ENCODE results near the gene RABEP1.
"Not testable (repeated sequence)": the region's sequence is repeated elsewhere in the genome, so short reads cannot be mapped to it uniquely, and the experiment has no call there.

Gene RABEP1

DNA sequence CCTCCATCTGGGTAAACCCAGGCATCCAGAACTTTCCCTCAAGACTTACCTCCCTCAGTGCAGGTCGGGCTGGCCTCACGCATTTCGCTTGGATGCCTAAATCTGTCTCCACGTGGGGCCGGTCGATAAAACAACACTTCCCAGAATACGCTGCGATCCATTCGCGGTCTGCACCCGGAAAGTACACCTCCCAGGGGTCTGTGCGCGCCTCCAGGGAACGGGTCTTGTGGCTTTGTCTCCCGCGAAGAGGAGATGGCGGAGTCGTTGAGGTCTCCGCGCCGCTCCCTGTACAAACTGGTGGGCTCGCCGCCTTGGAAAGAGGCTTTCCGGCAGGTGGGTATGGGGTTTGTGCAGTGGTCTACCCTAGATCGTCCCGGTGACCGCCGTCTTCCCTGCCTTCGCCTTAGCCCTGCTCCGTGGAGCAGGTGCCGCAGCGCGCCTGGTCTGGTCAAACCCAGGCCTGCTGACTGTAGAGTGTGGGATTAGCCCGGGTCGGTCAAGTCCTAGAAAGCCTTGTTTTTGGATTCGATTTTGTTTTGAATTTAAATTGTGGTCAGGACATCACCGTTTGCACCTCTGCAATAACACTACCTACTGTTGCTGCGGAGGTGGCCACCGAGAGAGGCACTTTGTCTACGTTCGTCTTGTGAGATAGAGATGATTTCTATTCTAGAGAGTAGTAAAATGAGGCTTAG is 138.0 kb downstream of the RABEP1 start, which contains the start of gene RPAIN:
Gene RPAIN (plus strand): TSS at position 224 of the 695 bp plus-strand sequence. CDS start 29 bp downstream, at position 253.
- Histone ChIP-seq H3K27ac (ENCODE audit: low read depth, low read length) (peak within 1 kb of the TSS; percentile 93), H3K4me1 (ENCODE audit: control insufficient read depth in 1 of 2, insufficient read depth in 2 of 2, low read length in 2 of 2) (peaks cover 18 to 32% of the 10 kb centered on the region in 2 donors), H3K4me3 (ENCODE audit: low read depth in 1 of 2, low read length in 2 of 2) (peak within 1 kb of the TSS; percentile 90 to 91), H3K9me3 (ENCODE audit: control insufficient read depth in 1 of 2, low read length in 2 of 2) (no peaks in the 10 kb centered on the region), H3K9ac (ENCODE audit: low read depth in 1 of 2, low read length in 2 of 2) (peak within 1 kb of the TSS; percentile 82 to 98), H3K36me3 (ENCODE audit: control insufficient read depth in 1 of 2, insufficient read depth in 2 of 2, low read length in 2 of 2) (peaks cover 13 to 38% of the 10 kb centered on the region in 2 donors), H3K27me3 (ENCODE audit: control insufficient read depth in 1 of 2, insufficient read depth in 2 of 2, low read length in 2 of 2) (no peaks in the 10 kb centered on the region)

DNA sequence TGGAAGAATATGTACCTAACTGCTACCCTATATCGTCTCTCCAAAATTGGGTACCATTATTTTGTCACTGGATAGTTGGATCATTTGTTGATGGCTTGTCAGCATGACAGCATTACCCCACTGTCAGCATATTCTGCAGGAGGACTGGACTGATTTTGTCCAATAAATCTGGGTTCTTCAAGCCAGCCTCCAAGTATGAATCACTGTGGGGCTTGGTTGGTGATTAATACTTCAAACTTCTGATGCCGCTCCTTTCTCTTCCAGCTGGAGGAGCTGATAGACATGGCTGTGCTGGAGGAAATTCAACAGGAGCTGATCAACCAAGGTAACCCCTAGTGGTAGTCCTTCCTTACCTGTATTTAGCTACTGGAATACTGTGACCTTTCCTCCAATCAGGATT is 140.4 kb downstream of the RABEP1 start:
- H3K9me3 ChIP-seq (ENCODE audit: control insufficient read depth in 1 of 2, low read length in 2 of 2), result no peaks in the 10 kb centered on the region
- no peaks in the 10 kb centered on the region for H3K27me3 ChIP-seq (ENCODE audit: control insufficient read depth in 1 of 2, insufficient read depth in 2 of 2, low read length in 2 of 2)
- H3K27ac ChIP-seq (ENCODE audit: low read depth, low read length), result no peak overlapping the region
- H3K9ac ChIP-seq (ENCODE audit: low read depth in 1 of 2, low read length in 2 of 2), result no peak overlapping the region
- peaks cover 10 to 17% of the 10 kb centered on the region in 2 donors for H3K4me1 ChIP-seq (ENCODE audit: control insufficient read depth in 1 of 2, insufficient read depth in 2 of 2, low read length in 2 of 2)
- no peak overlapping the region for H3K4me3 ChIP-seq (ENCODE audit: low read depth in 1 of 2, low read length in 2 of 2)
- H3K36me3 ChIP-seq (ENCODE audit: control insufficient read depth in 1 of 2, insufficient read depth in 2 of 2, low read length in 2 of 2), result peaks cover 17 to 54% of the 10 kb centered on the region in 2 donors

DNA sequence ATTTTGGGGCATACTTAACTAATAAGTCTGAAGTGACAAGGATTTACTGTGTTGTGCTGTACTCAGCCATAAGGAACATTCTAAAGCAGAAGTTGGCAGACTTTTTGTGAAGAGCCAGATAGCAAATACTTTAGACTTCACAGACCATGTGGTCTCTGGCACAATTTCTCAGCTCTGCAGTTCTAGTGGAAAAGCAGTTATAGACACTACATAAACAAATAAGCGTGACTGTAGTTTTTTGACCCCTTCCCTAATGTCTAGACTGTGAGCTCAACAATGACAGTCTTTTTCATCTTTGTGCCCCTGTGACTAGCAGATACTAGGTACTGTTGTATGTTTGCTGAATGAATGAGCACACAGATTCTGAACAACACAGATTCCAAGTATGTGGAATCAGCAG is 142.8 kb downstream of the RABEP1 start:
- no peaks in the 10 kb centered on the region for H3K27me3 ChIP-seq (ENCODE audit: control insufficient read depth in 1 of 2, insufficient read depth in 2 of 2, low read length in 2 of 2)
- peaks cover 32 to 77% of the 10 kb centered on the region in 2 donors for H3K36me3 ChIP-seq (ENCODE audit: control insufficient read depth in 1 of 2, insufficient read depth in 2 of 2, low read length in 2 of 2)

DNA sequence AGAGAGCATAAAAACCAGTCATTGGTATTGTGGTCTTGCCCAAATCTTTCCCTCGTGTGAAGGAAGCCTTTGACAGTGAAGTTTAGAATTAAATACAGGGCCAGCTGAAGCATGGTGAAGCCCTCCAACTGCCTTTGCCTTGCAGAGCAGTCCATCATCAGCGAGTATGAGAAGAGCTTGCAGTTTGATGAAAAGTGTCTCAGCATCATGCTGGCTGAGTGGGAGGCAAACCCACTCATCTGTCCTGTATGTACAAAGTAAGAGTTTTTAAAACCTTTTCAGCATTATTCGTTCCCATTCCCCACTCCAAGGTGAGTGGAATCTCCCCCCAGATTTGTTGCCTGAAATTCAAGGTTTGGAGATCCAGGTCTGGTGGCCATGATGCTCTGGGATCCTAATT is 143.7 kb downstream of the RABEP1 start:
- H3K27me3 ChIP-seq (ENCODE audit: control insufficient read depth in 1 of 2, insufficient read depth in 2 of 2, low read length in 2 of 2), result no peaks in the 10 kb centered on the region
- no peaks in the 10 kb centered on the region for H3K9me3 ChIP-seq (ENCODE audit: control insufficient read depth in 1 of 2, low read length in 2 of 2)
- H3K4me1 ChIP-seq (ENCODE audit: control insufficient read depth in 1 of 2, insufficient read depth in 2 of 2, low read length in 2 of 2), result peaks cover 6 to 8% of the 10 kb centered on the region in 2 donors
- H3K27ac ChIP-seq (ENCODE audit: low read depth, low read length), result no peak overlapping the region
- no peak overlapping the region for H3K4me3 ChIP-seq (ENCODE audit: low read depth in 1 of 2, low read length in 2 of 2)
- peaks cover 37 to 80% of the 10 kb centered on the region in 2 donors for H3K36me3 ChIP-seq (ENCODE audit: control insufficient read depth in 1 of 2, insufficient read depth in 2 of 2, low read length in 2 of 2)
- H3K9ac ChIP-seq (ENCODE audit: low read depth in 1 of 2, low read length in 2 of 2), result no peak overlapping the region

More for the DNA sequence above, 142.8 kb downstream of the RABEP1 start:
- no peaks in the 10 kb centered on the region for H3K9me3 ChIP-seq (ENCODE audit: control insufficient read depth in 1 of 2, low read length in 2 of 2)
- no peak overlapping the region for H3K27ac ChIP-seq (ENCODE audit: low read depth, low read length)
- H3K4me1 ChIP-seq (ENCODE audit: control insufficient read depth in 1 of 2, insufficient read depth in 2 of 2, low read length in 2 of 2), result peaks cover 10 to 11% of the 10 kb centered on the region in 2 donors
- H3K4me3 ChIP-seq (ENCODE audit: low read depth in 1 of 2, low read length in 2 of 2), result no peak overlapping the region
- no peak overlapping the region for H3K9ac ChIP-seq (ENCODE audit: low read depth in 1 of 2, low read length in 2 of 2)

DNA sequence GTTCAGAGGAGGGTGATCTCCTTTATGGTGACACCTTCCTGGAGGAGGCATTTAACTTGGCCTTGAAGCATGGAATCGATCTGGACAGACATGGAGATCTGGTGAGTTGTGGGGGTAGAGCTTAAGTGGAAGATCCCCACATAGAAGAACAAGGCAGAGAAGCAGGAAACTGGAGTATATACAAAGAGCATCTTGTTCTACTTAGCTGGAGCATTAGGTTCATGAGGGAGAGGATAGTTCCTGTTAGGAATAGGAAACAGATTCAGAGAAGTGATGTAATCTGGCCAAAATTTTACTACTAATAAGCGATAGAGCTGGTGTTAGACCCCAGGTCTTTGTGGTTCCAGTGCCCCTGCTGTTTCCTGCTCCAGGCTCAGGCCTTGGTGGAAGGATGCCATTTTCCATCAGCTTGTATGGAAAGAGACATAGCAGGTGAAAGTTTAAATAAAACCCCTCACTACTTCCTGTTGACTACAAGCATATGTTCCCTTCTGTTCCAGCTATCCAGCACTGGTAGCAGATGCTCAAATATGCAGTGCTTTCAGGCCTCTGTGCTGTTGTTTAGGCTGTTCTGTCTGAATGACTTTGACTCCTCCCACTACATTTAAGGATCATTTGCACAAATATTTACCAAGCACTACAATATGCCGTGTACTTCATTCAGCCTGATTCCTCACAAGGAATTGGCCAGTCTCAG is 147.3 kb downstream of the RABEP1 start:
- no peak overlapping the region for H3K4me3 ChIP-seq (ENCODE audit: low read depth in 1 of 2, low read length in 2 of 2)
- H3K9ac ChIP-seq (ENCODE audit: low read depth in 1 of 2, low read length in 2 of 2), result no peak overlapping the region
- H3K9me3 ChIP-seq (ENCODE audit: control insufficient read depth in 1 of 2, low read length in 2 of 2), result no peaks in the 10 kb centered on the region
- no peak overlapping the region for H3K27ac ChIP-seq (ENCODE audit: low read depth, low read length)
- H3K36me3 ChIP-seq (ENCODE audit: control insufficient read depth in 1 of 2, insufficient read depth in 2 of 2, low read length in 2 of 2), result peaks cover 59 to 88% of the 10 kb centered on the region in 2 donors
- H3K27me3 ChIP-seq (ENCODE audit: control insufficient read depth in 1 of 2, insufficient read depth in 2 of 2, low read length in 2 of 2), result no peaks in the 10 kb centered on the region
- H3K4me1 ChIP-seq (ENCODE audit: control insufficient read depth in 1 of 2, insufficient read depth in 2 of 2, low read length in 2 of 2), result no peaks in the 10 kb centered on the region

DNA sequence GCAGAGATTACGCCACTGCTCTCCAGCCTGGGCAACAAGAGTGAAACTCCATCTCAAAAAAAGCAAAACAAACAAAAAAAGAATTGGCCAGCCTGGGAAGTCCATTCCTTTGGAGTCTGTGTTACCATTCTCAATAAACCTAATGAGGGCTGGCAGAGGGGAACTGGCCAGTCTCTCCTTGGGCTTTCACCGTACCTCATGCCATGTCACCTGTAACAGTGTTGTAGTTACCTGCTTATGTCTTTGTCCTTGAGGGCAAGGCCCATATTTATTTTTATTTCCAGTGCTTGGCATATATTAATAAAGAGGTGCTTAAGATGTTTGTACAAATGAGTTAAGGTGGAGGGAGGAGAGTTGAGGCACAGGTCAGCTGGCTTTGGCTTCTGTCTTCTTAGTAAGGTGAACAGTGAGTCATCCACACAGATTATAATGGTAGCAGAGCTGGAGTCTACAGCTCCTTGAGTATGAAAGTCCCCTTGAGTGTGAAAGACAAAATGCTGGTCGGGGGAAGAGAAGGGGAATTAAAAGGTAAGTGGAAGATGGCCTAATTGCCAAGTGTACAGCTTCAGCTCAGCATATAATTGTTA is 148.4 kb downstream of the RABEP1 start:
- Histone ChIP-seq H3K4me3 (ENCODE audit: low read depth in 1 of 2, low read length in 2 of 2) (no peak overlapping the region), H3K27me3 (ENCODE audit: control insufficient read depth in 1 of 2, insufficient read depth in 2 of 2, low read length in 2 of 2) (no peaks in the 10 kb centered on the region), H3K9ac (ENCODE audit: low read depth in 1 of 2, low read length in 2 of 2) (no peak overlapping the region), H3K27ac (ENCODE audit: low read depth, low read length) (no peak overlapping the region), H3K4me1 (ENCODE audit: control insufficient read depth in 1 of 2, insufficient read depth in 2 of 2, low read length in 2 of 2) (no peaks in the 10 kb centered on the region), H3K9me3 (ENCODE audit: control insufficient read depth in 1 of 2, low read length in 2 of 2) (no peaks in the 10 kb centered on the region), H3K36me3 (ENCODE audit: control insufficient read depth in 1 of 2, insufficient read depth in 2 of 2, low read length in 2 of 2) (peaks cover 57 to 87% of the 10 kb centered on the region in 2 donors)

DNA sequence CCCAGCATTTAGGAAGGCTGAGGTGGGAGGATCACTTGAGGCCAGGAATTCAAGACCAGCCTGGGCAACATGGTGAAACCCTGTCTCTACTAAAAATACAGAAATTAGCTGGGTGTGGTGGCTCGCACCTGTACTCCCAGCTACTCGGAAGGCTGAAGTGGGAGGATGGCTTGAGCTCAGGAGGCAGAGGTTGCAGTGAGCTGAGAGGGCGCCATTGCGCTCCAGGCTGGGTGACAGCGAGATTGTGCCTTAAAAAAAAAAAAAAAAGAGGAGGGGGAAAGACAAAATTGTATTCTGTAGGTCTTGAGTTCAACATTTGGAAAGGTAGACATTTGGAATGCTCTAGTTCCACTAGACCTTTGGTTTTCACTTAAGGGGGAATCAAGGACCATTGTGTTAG is 149.2 kb downstream of the RABEP1 start:
- not testable (repeated sequence) for H3K9me3 ChIP-seq (ENCODE audit: control insufficient read depth in 1 of 2, low read length in 2 of 2); H3K4me3 ChIP-seq (ENCODE audit: low read depth in 1 of 2, low read length in 2 of 2); H3K4me1 ChIP-seq (ENCODE audit: control insufficient read depth in 1 of 2, insufficient read depth in 2 of 2, low read length in 2 of 2); H3K27ac ChIP-seq (ENCODE audit: low read depth, low read length); H3K27me3 ChIP-seq (ENCODE audit: control insufficient read depth in 1 of 2, insufficient read depth in 2 of 2, low read length in 2 of 2); H3K9ac ChIP-seq (ENCODE audit: low read depth in 1 of 2, low read length in 2 of 2)
- H3K36me3 ChIP-seq (ENCODE audit: control insufficient read depth in 1 of 2, insufficient read depth in 2 of 2, low read length in 2 of 2), result peaks cover 52 to 85% of the 10 kb centered on the region in 2 donors

DNA sequence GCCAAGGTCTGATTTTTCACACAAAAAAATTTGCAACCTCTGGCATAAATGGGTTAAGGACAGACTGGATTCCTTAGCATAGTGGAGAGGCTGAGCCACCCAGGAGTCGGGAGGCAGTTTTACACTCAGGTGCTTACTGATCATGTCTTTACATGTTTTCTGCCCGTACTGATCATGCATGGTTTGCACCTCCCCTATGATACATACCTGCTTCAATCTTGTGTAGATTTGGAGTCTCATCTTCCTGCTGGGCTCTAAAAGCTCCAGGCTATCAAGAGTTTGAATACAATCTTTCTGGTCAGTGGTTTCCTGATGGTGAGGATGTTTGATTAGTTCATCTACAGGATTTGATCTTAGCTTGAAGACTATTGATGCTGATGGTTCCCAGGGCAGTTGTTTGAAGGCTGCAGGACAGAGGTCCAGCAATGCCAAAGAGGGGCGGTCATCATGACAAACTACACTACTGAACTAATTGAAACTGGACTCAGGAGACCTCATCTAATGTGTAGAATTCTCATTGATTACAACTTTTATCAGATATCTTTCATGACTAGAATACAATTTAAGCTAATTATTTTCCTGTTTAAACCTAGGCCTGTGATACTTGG is 150.0 kb downstream of the RABEP1 start:
- Histone ChIP-seq H3K9me3 (ENCODE audit: control insufficient read depth in 1 of 2, low read length in 2 of 2) (no peaks in the 10 kb centered on the region), H3K36me3 (ENCODE audit: control insufficient read depth in 1 of 2, insufficient read depth in 2 of 2, low read length in 2 of 2) (peaks cover 49 to 83% of the 10 kb centered on the region in 2 donors), H3K4me1 (ENCODE audit: control insufficient read depth in 1 of 2, insufficient read depth in 2 of 2, low read length in 2 of 2) (peaks cover 3 to 4% of the 10 kb centered on the region in 2 donors), H3K27ac (ENCODE audit: low read depth, low read length) (no peak overlapping the region), H3K9ac (ENCODE audit: low read depth in 1 of 2, low read length in 2 of 2) (no peak overlapping the region), H3K4me3 (ENCODE audit: low read depth in 1 of 2, low read length in 2 of 2) (no peak overlapping the region), H3K27me3 (ENCODE audit: control insufficient read depth in 1 of 2, insufficient read depth in 2 of 2, low read length in 2 of 2) (no peaks in the 10 kb centered on the region)

DNA sequence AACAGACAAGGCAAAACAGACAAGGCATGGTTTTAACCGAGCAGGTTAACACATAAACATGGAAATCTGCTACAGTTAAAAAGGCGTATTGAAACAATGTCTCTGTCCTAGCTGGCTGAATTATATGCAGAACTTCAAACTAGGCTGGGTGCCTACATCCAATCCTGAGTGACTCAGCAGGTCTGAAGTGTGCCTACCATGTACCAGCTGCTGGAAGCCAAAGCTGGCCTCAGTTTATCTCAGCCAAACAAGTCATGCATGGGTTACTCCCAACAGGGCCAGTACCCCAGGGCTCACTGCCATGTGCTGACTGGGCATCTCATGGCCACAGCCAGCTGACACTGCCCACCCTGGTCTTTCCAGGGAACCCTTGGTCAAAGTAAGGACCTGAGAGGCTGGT is 152.9 kb downstream of the RABEP1 start:
- Histone ChIP-seq H3K4me3 (ENCODE audit: low read depth in 1 of 2, low read length in 2 of 2) (no peak overlapping the region), H3K9me3 (ENCODE audit: control insufficient read depth in 1 of 2, low read length in 2 of 2) (no peaks in the 10 kb centered on the region), H3K27me3 (ENCODE audit: control insufficient read depth in 1 of 2, insufficient read depth in 2 of 2, low read length in 2 of 2) (no peaks in the 10 kb centered on the region), H3K4me1 (ENCODE audit: control insufficient read depth in 1 of 2, insufficient read depth in 2 of 2, low read length in 2 of 2) (peaks cover 20 to 21% of the 10 kb centered on the region in 2 donors), H3K27ac (ENCODE audit: low read depth, low read length) (no peak overlapping the region), H3K36me3 (ENCODE audit: control insufficient read depth in 1 of 2, insufficient read depth in 2 of 2, low read length in 2 of 2) (peaks cover 35 to 61% of the 10 kb centered on the region in 2 donors), H3K9ac (ENCODE audit: low read depth in 1 of 2, low read length in 2 of 2) (no peak overlapping the region)
